OCI-LY1 (cell line): ENCODE data around the gene AAGAB.

Experiments used
- CTCF ChIP-seq: fragments of 200-600 bp; sonication (generic), shearing (Covaris generic); IDR thresholded peaks from 2 replicates; pipeline ENCODE4 v1.5.1; 2017; ENCODE audit warnings: mild to moderate bottlenecking, antibody characterized with exemption, low read length, moderate library complexity, mixed read lengths
- EZH2 ChIP-seq: fragments of 200-600 bp; sonication (generic), shearing (Covaris generic); IDR thresholded peaks from 2 replicates; pipeline ENCODE4 v1.8.0; 2017; ENCODE audit warnings: borderline replicate concordance, mixed run types, mild to moderate bottlenecking, antibody characterized with exemption, low read length, moderate library complexity, mixed read lengths

- TF ChIP-seq CTCF (no peak), EZH2 (no peak)
These were observed 11.8 kb downstream of the AAGAB start for GRCh38 chr15:67242708-67243111.
